Activated T-cell treated with anti-CD3 and anti-CD28 coated beads, Interleukin-2, amount 50 U/mL, for 72 hours (primary cell): Measurements from ENCODE around the gene MZB1. TPM values are rescaled to one million over a fixed set of nuclear protein-coding genes. Genes with fewer than 3 reads are reported as not detected.

Experiments
- ATAC-seq, 2 donors: fragments of 150-1000 bp; cut with Tn5 transposase; replicated peaks in 1 of 2; 2 replicates each; pipeline ENCODE4 v1.10.0; 2021; ENCODE audit warnings: moderate library complexity in 2 of 2, mild to moderate bottlenecking in 1 of 2
- DNase-seq, 2 donors: peaks; one replicate each; pipeline ENCODE4 v3.0.0; 2021 to 2022; ENCODE audit warnings: mixed read lengths in 1 of 2
- H3K27ac Mint-ChIP-seq: one replicate; pipeline ENCODE4 v1.8.0; 2022; ENCODE audit warnings: mild to moderate bottlenecking, moderate library complexity, mixed read lengths
- H3K27me3 Mint-ChIP-seq: one replicate; pipeline ENCODE4 v1.8.0; 2022; ENCODE audit warnings: low read depth, mixed read lengths
- H3K36me3 Mint-ChIP-seq, 2 donors: one replicate each; pipeline ENCODE4 v1.8.0; 2022; ENCODE audit warnings: mixed read lengths in 2 of 2, mild to moderate bottlenecking in 1 of 2; ENCODE audit not compliant: insufficient read depth in 2 of 2
- H3K4me1 Mint-ChIP-seq: one replicate; pipeline ENCODE4 v1.8.0; 2022; ENCODE audit warnings: low read depth, mixed read lengths
- H3K4me3 Mint-ChIP-seq, 2 donors: one replicate each; pipeline ENCODE4 v1.8.0; 2022; ENCODE audit warnings: mild to moderate bottlenecking in 2 of 2, mixed read lengths in 2 of 2, moderate library complexity in 2 of 2
- H3K9me3 Mint-ChIP-seq, 2 donors: one replicate each; pipeline ENCODE4 v1.8.0; 2022; ENCODE audit warnings: mixed read lengths in 2 of 2
- total RNA-seq, 2 donors: library from RNA; stranded (reverse); gene quantifications; one replicate each; pipeline ENCODE4 v1.2.3, GENCODE V29; 2022

Gene MZB1
- 10 to 100 TPM; 19.7 to 27.3 TPM for total RNA-seq

- DNase-seq (peak; percentile 79 to 84), ATAC-seq (peak; percentile 65 to 67)
- Mint-ChIP-seq H3K36me3 (peaks cover 2 to 5% of the 10 kb centered on the region in 2 donors), H3K4me1 (peaks cover 74% of the 10 kb centered on the region), H3K9me3 (no peaks in the 10 kb centered on the region), H3K27me3 (no peaks in the 10 kb centered on the region), H3K4me3 (peak within 1 kb of the TSS; percentile 98 to 100), H3K27ac (peak within 1 kb of the TSS; percentile 99)
Observed at GRCh38 chr5:139389701-139390638, at the start of gene MZB1. Gene MZB1, minus strand, starts transcription at chr5:139389913. Its CDS starts 57 bp downstream, at chr5:139389856.

GRCh38 chr5:139439013-139439903 lies 49.5 kb upstream of the MZB1 start, which contains the start of gene DNAJC18:
Gene DNAJC18, minus strand, starts transcription at chr5:139439525. Its CDS starts 80 bp downstream, at chr5:139439445.
- Mint-ChIP-seq H3K9me3 (no peaks in the 10 kb centered on the region), H3K36me3 (peaks cover 6 to 25% of the 10 kb centered on the region in 2 donors), H3K27me3 (no peaks in the 10 kb centered on the region), H3K27ac (peak within 1 kb of the TSS; percentile 99), H3K4me3 (peak within 1 kb of the TSS; percentile 96 to 98), H3K4me1 (peaks cover 65% of the 10 kb centered on the region)
- DNase-seq (peak; percentile 93), ATAC-seq (peak; percentile 80 to 85)

- Mint-ChIP-seq H3K36me3 (peaks cover 6 to 25% of the 10 kb centered on the region in 2 donors), H3K4me1 (peaks cover 59% of the 10 kb centered on the region), H3K27ac (peak overlapping the region; percentile 56), H3K4me3 (peak overlapping the region; percentile 96 to 98), H3K9me3 (no peaks in the 10 kb centered on the region), H3K27me3 (no peaks in the 10 kb centered on the region)
- DNase-seq (no peak), ATAC-seq (no peak)
Observed at GRCh38 chr5:139438707-139439012, 48.9 kb upstream of the MZB1 start.

DNA sequence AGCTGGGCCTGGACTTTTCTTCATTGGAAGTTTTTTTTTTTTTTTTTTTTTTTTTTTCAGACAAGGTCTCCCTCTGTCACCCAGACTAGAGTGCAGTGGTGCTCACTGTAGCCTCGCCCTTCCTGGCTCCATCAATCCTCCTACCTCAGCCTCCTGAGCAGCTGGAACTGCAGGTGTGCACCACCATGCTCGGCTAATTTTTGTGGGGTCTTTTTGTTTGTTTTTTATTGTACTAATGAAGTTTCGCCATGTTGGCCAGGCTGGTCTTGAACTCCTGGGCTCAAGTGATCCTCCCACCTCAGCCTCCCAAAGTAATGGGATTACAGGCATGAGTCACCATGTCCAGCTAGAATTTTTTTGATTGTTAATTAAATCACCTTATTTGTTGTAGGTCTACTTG lies 46.0 kb upstream of the MZB1 start:
- Mint-ChIP-seq H3K36me3 (peaks cover 8 to 25% of the 10 kb centered on the region in 2 donors), H3K9me3 (no peaks in the 10 kb centered on the region), H3K27me3 (no peaks in the 10 kb centered on the region), H3K27ac (no peak overlapping the region), H3K4me1 (peaks cover 50% of the 10 kb centered on the region), H3K4me3 (no peak overlapping the region)
- no peak for ATAC-seq
- DNase-seq = no peak

DNA sequence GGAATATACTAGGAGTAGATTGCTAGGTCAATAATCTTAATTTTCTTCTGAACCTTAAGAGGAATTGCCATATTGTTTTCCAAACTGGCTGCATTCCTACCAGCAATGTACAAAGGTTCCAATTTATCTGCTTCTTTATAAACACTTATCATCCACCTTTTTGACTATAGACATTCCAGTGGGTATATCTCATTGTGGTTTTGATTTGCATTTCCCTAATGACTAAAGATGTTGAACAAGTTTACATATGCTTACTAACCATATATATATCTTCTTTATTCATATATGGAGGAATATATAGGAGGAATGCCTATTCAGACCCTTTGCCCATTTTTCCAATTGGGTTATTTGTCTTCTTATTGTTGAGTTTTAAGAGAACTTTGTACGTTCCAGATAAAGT lies 42.0 kb upstream of the MZB1 start:
- Mint-ChIP-seq H3K4me1 (peaks cover 27% of the 10 kb centered on the region), H3K27me3 (no peaks in the 10 kb centered on the region), H3K36me3 (peaks cover 8 to 24% of the 10 kb centered on the region in 2 donors), H3K27ac (no peak overlapping the region), H3K9me3 (no peaks in the 10 kb centered on the region), H3K4me3 (no peak overlapping the region)
- no peak for DNase-seq
- no peak for ATAC-seq

DNA sequence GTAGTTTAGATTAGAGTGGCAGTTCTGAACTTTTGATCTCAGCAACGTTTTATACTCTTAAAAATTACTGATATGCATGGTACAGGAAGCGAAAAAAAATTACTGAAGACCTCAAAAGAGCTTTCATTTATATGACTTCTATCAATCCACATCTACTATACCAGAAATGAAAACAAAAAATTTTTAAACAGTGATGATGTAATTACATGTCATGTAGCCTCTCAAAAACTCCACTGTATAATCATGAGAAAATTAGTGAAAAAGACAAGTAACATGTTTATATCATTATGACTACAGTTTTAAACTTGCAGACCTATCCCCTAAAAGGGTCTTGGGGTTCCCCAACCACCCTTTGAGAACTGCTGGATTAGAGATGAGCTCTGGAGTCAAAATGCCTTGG lies 40.3 kb upstream of the MZB1 start:
- ATAC-seq = peak; percentile 71 to 83
- no peaks in the 10 kb centered on the region for H3K9me3 Mint-ChIP-seq

DNA sequence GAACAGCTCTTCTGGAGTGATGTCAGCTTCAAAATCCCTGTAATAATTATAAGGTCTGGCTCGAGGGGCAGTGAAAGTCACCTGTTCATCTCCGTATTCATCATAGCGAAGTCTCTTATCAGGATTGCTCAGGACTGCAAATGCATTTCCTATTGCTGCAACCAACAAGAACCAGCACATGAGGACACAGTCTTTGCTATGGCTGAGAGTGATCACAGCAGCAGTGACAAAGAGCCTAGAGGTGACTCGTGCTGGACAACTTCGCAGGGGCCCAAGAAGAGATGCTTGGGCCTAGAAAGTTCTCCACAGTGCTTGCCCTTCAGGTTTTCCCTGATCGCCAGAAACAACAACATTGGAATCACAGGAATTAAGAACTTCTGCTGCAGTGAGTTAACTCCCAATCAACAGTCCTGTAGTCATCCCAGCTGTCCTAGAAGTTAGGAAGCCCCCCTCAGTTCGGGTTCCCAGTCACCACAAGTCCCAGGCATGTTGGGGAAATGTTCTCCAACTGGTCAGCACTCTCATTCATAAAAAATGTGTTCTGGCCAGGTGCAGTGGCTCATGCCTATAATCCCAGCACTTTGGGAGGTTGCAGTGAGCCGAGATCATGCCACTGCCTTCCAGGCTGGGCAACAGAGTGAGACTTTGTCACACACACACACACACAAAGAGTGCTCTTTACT lies 36.6 kb upstream of the MZB1 start:
- Mint-ChIP-seq H3K36me3 (peaks cover 11 to 27% of the 10 kb centered on the region in 2 donors), H3K4me1 (peaks cover 26% of the 10 kb centered on the region), H3K27ac (no peak overlapping the region), H3K9me3 (no peaks in the 10 kb centered on the region), H3K27me3 (no peaks in the 10 kb centered on the region), H3K4me3 (no peak overlapping the region)
- ATAC-seq = no peak
- no peak for DNase-seq

More for the DNA sequence above, 40.3 kb upstream of the MZB1 start:
- DNase-seq = no peak
- Mint-ChIP-seq H3K27me3 (no peaks in the 10 kb centered on the region), H3K36me3 (peaks cover 8 to 19% of the 10 kb centered on the region in 2 donors), H3K4me1 (peaks cover 26% of the 10 kb centered on the region), H3K4me3 (peak overlapping the region in 1 of 2 donors; percentile 50), H3K27ac (peak overlapping the region; percentile 87)

DNA sequence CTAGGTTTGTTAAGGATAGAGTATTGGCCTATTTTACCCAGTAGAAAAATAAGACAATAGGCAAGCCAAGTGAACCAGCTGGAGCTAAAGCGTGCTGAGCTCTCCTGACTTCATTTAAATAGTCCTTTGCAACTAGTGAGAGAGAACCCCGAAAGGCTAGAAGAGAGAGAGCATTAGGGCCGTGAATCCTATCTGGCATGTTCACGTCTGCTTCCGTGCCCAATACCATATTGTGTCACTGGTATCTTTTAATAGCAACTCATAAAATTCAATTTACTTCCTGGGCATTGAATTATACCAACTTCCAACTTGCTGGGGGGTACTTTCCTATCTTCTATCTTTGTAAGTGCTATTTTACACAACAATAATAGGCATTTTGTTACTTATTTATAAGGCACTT lies 35.8 kb upstream of the MZB1 start:
- no peak overlapping the region for H3K4me3 Mint-ChIP-seq
- no peak overlapping the region for H3K27ac Mint-ChIP-seq
- no peak for DNase-seq
- H3K9me3 Mint-ChIP-seq = no peaks in the 10 kb centered on the region
- H3K27me3 Mint-ChIP-seq = no peaks in the 10 kb centered on the region
- H3K36me3 Mint-ChIP-seq = peaks cover 11 to 32% of the 10 kb centered on the region in 2 donors
- ATAC-seq = no peak
- H3K4me1 Mint-ChIP-seq = peaks cover 18% of the 10 kb centered on the region

DNA sequence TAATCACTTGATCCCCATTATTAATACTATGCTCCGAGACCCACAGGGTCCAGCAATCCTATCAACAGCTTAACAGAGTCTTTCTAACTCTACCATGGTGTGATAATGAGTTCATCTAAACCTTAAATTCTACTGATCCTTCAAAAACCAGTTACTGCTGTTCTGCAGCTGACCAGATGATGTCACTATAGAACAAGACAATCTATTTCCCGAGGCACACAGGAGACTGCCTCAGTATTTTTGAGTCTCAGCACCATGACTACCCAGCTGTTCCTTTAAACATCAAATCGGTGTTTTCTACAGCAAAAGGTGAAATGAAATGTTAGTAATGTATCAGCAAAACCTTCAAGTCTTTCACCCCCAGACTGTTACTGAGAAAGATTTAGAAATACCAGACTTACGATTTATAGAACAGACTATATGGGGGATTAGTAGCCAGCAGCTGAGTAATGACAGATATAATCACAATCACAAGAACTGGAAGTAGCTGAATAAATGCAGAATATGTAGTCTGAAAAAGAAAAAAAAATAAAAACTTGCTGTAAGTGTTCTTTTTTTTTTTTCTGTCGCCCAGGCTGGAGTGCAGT lies 32.7 kb upstream of the MZB1 start:
- H3K27me3 Mint-ChIP-seq = no peaks in the 10 kb centered on the region
- H3K27ac Mint-ChIP-seq = peak overlapping the region; percentile 66
- H3K4me1 Mint-ChIP-seq = peaks cover 25% of the 10 kb centered on the region
- ATAC-seq (peak; percentile 84 to 93), DNase-seq (peak; percentile 50 to 63)
- H3K4me3 Mint-ChIP-seq = no peak overlapping the region
- H3K36me3 Mint-ChIP-seq = peaks cover 15 to 37% of the 10 kb centered on the region in 2 donors
- no peaks in the 10 kb centered on the region for H3K9me3 Mint-ChIP-seq

DNA sequence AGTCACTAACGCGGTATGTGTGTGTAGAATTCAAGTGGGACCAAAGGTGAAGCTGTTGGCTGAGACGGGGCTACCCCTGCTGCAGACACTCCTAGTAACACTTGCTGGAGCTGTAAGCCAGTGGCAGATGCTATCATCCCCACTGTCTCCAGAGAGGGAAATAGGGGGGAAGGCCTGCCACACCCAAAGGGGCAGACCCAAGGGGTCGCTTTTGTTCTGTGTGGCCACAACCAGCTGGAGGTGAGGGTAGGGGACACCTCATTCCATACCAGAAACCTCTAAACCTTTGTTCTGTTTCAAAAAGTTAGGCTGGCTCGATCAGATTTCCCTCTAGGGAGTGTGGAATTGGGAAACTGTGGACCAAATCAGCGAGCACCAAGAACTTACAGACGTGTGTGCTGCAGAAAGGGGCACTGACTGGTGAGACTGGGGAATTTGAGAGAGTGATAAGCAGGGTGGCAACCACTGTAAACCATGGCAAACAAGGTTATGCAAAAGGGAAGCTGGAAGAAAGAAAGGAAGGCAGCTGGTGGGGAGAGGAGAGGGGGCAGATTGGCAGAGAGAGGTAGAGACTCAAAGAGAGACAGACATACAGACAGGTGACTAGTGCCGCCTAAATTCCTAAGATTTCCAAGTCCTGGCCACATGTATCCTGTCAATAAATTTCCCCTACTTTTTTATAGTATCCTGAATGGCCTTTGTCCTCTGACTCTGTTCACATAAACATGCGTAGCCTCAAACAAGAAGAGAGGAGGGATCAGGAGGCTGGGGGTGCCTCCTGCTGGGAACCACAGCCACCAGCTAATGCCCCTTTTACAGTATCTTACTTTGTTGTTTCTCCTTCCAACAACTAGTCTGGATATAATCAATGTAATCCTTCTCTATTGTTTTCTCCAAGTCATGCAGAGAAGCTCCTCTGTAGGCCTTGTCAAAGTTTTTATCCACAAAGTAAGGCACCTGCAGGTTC lies 29.8 kb upstream of the MZB1 start:
- peaks cover 15 to 36% of the 10 kb centered on the region in 2 donors for H3K36me3 Mint-ChIP-seq
- no peaks in the 10 kb centered on the region for H3K27me3 Mint-ChIP-seq
- H3K4me3 Mint-ChIP-seq = no peak overlapping the region
- H3K27ac Mint-ChIP-seq = no peak overlapping the region
- DNase-seq (no peak), ATAC-seq (no peak)
- H3K9me3 Mint-ChIP-seq = no peaks in the 10 kb centered on the region
- peaks cover 54% of the 10 kb centered on the region for H3K4me1 Mint-ChIP-seq

DNA sequence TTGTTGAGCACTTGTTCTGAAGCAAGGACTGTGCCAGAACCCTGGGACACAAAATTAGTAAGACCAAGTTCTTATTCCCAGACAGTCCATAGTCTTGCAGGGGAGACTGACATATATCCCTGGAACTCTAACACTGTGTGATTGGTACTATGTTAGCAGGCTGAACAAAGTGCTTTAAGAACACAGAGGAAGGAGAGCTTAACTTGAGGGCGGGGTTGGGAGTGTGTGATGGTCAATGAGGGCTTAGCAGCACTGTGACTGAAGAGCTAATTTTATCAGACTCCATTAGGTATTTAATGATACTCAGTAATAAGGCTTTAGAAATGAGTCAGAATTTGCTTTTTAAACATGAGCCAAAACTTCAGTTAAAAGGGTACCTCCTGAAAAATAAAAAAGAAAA lies 29.1 kb upstream of the MZB1 start:
- Mint-ChIP-seq H3K27ac (peak overlapping the region; percentile 87), H3K4me1 (peaks cover 61% of the 10 kb centered on the region), H3K36me3 (peaks cover 13 to 35% of the 10 kb centered on the region in 2 donors), H3K4me3 (no peak overlapping the region), H3K9me3 (no peaks in the 10 kb centered on the region), H3K27me3 (no peaks in the 10 kb centered on the region)
- ATAC-seq (no peak), DNase-seq (no peak)
